Measurements from ENCODE around the gene CD44.
A peak's percentile ranks its signal among the peaks of the same experiment; 100 is the strongest.

Gene CD44

GRCh38 chr11:35179466-35180135, 40.6 kb downstream of the CD44 start:
- no peak for DNase-seq

GRCh38 chr11:35180317-35181233, 41.6 kb downstream of the CD44 start:
- DNase-seq: no peak

- DNase-seq: no peak
These were observed 43.5 kb downstream of the CD44 start for GRCh38 chr11:35182317-35182939.

- no peak for DNase-seq
These were observed 44.5 kb downstream of the CD44 start for GRCh38 chr11:35183326-35183925.

- no peak for DNase-seq
These were observed 46.7 kb downstream of the CD44 start for GRCh38 chr11:35185696-35186095.

GRCh38 chr11:35187996-35188395, 49.0 kb downstream of the CD44 start:
- DNase-seq: no peak

GRCh38 chr11:35190804-35191348, 51.9 kb downstream of the CD44 start:
- DNase-seq: no peak

GRCh38 chr11:35192347-35192746, 53.4 kb downstream of the CD44 start:
- DNase-seq: no peak

- no peak for DNase-seq
These were observed 54.8 kb downstream of the CD44 start for GRCh38 chr11:35193767-35194166.

- DNase-seq: no peak
These were observed 58.3 kb downstream of the CD44 start for GRCh38 chr11:35197292-35197691.

GRCh38 chr11:35200811-35201341, 61.9 kb downstream of the CD44 start:
- no peak for DNase-seq

GRCh38 chr11:35204614-35205013, 65.6 kb downstream of the CD44 start:
- DNase-seq: no peak

- DNase-seq: no peak
These were observed 67.6 kb downstream of the CD44 start for GRCh38 chr11:35206616-35207015.

- no peak for DNase-seq
These were observed 68.8 kb downstream of the CD44 start for GRCh38 chr11:35207471-35208403.

GRCh38 chr11:35208795-35209194, 69.8 kb downstream of the CD44 start:
- no peak for DNase-seq

- no peak for DNase-seq
These were observed 72.0 kb downstream of the CD44 start for GRCh38 chr11:35210876-35211546.

GRCh38 chr11:35211952-35212351, 73.0 kb downstream of the CD44 start:
- DNase-seq: no peak

- no peak for DNase-seq
These were observed 75.3 kb downstream of the CD44 start for GRCh38 chr11:35214226-35214770.

GRCh38 chr11:35214792-35215193, 75.8 kb downstream of the CD44 start:
- DNase-seq: peak; percentile 64

- DNase-seq: no peak
These were observed 77.0 kb downstream of the CD44 start for GRCh38 chr11:35215945-35216344.
